ENCODE data around the gene TULP3.

GRCh38 chr12:2900642-2901041 is 10.0 kb downstream of the TULP3 start:
- TF ChIP-seq TOX (CRISPR knock-in tag; IDR thresholded peaks at IDR 0.05; ENCODE audit: borderline replicate concordance) (no peak), ZFP30 (CRISPR knock-in tag; IDR thresholded peaks at IDR 0.05) (no peak), SNAI2 (CRISPR knock-in tag; IDR thresholded peaks at IDR 0.05) (no peak), CSDC2 (CRISPR knock-in tag; IDR thresholded peaks at IDR 0.05) (no peak), PPARA (CRISPR knock-in tag; IDR thresholded peaks at IDR 0.05; ENCODE audit: borderline replicate concordance) (no peak), ZNF565 (CRISPR knock-in tag; conservative IDR thresholded peaks at IDR 0.05; ENCODE audit: low read depth) (no peak)

All from SK-N-SH treated with all-trans-retinoic acid at 6 μM for 48 hours (cell line).